ENCODE data around the gene RANBP2. TPM values are rescaled to one million over a fixed set of nuclear protein-coding genes. Genes with fewer than 3 reads are reported as not detected.

Gene RANBP2
- total RNA-seq, 1 donor from 2014 or later: 58.6 TPM

- intact Hi-C loops (cut with DNase I): no loop called here
- DNase-seq (ENCODE audit: low spot score): no peak
Observed at GRCh38 chr2:108829578-108830310, 110.5 kb downstream of the RANBP2 start.

- DNase-seq (ENCODE audit: low spot score): no peak
- intact Hi-C loops (cut with DNase I): no loop called here
Observed at GRCh38 chr2:108833219-108833618, 113.9 kb downstream of the RANBP2 start.

- no peak for DNase-seq (ENCODE audit: low spot score)
- intact Hi-C loops (cut with DNase I): no loop called here
Observed at GRCh38 chr2:108834620-108835019, 115.3 kb downstream of the RANBP2 start.

DNA sequence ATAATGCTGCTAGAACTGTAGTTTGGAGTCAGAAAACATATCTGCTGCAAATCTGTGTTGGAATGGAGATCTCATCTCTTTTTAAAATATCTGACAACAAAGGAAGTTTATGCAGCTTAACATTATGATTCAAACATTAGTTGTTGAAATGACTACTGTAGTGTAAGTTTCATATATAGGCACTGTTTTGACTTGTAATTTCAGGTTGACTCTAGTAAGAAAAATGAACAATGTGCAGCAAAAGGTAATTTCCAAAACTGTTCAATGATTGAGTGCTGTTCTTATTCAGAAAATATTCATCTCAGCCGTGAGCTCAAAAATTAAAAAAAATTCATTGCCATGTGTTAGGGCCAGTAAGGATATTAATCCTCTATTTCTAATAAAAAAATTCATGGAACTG is 115.8 kb downstream of the RANBP2 start:
- intact Hi-C loops (cut with DNase I): no loop called here
- no peak for DNase-seq (ENCODE audit: low spot score)

Other genes with a start within 250 kb of the RANBP2 start
- gene LIMS1, start 185.0 kb upstream of the RANBP2 start, total RNA-seq: 121 TPM
- gene CCDC138, start 67.3 kb downstream of the RANBP2 start, total RNA-seq: 1.3 TPM

Measured in cardiac septum (tissue), 1 donor.